Naive thymus-derived CD4-positive, alpha-beta T cell (primary cell): ENCODE results near the gene SLC40A1. TPM values are rescaled to one million over a fixed set of nuclear protein-coding genes. Genes with fewer than 3 reads are reported as not detected.

Experiments
- ATAC-seq: fragments of 150-1000 bp; cut with Tn5 transposase; 2 replicates; pipeline ENCODE4 v1.10.0; 2021; ENCODE audit warnings: mild to moderate bottlenecking, moderate library complexity
- CTCF ChIA-PET: fragments of 350-600 bp; sonication (Branson Sonifier 250); formaldehyde crosslinking; loops from one replicate; lab custom pipeline; 2021; ENCODE audit warnings: antibody characterized with exemption; lab: Charles Lee
- POLR2A ChIA-PET: fragments of 350-600 bp; sonication (Branson Sonifier 250); formaldehyde crosslinking; loops from one replicate; lab custom pipeline; 2021; ENCODE audit warnings: antibody characterized with exemption, inconsistent platforms; lab: Charles Lee
- DNase-seq, 9 donors: peaks; one replicate each; pipeline versions ENCODE4 v3.0.0 to v3.0.0-alpha.2; 2020 to 2022; ENCODE audit warnings: mixed read lengths in 1 of 9
- H3K27ac ChIP-seq: one replicate; pipeline ENCODE4 v1.7.0; 2013; ENCODE audit warnings: mild to moderate bottlenecking, low read depth, low read length, moderate library complexity
- H3K27me3 ChIP-seq, 2 donors: one replicate each; pipeline ENCODE4 v1.7.0; 2013; ENCODE audit warnings: low read length in 2 of 2, mild to moderate bottlenecking in 2 of 2, moderate library complexity in 2 of 2; ENCODE audit not compliant: control insufficient read depth in 2 of 2, insufficient read depth in 2 of 2
- H3K36me3 ChIP-seq, 3 experiments: 1 replicate in 2 of 3; 2 replicates in 1 of 3; pipeline ENCODE4 v1.7.0; 2013; ENCODE audit warnings: low read length in 3 of 3, mild to moderate bottlenecking in 3 of 3, moderate library complexity in 1 of 3; ENCODE audit not compliant: insufficient read depth in 3 of 3, control insufficient read depth in 2 of 3
- H3K4me1 ChIP-seq, 2 donors: one replicate each; pipeline ENCODE4 v1.7.0; 2013; ENCODE audit warnings: low read length in 2 of 2, mild to moderate bottlenecking in 2 of 2, moderate library complexity in 1 of 2; ENCODE audit not compliant: control insufficient read depth in 2 of 2, insufficient read depth in 2 of 2
- H3K4me3 ChIP-seq: 2 replicates; pipeline ENCODE4 v1.7.0; 2013; ENCODE audit warnings: mild to moderate bottlenecking, low read length
- H3K9me3 ChIP-seq, 3 experiments: 1 replicate in 2 of 3; 2 replicates in 1 of 3; pipeline ENCODE4 v1.7.0; 2013; ENCODE audit warnings: low read length in 3 of 3; ENCODE audit not compliant: control insufficient read depth in 2 of 3
- H3K27ac Mint-ChIP-seq, 9 donors: one replicate each; pipeline ENCODE4 v1.8.0; 2020 to 2022; ENCODE audit warnings: mixed read lengths in 9 of 9, mild to moderate bottlenecking in 8 of 9, moderate library complexity in 5 of 9, inconsistent platforms in 2 of 9
- H3K27me3 Mint-ChIP-seq, 5 donors: one replicate each; pipeline ENCODE4 v1.8.0; 2021 to 2022; ENCODE audit warnings: mixed read lengths in 5 of 5, mild to moderate bottlenecking in 1 of 5
- H3K36me3 Mint-ChIP-seq, 5 donors: one replicate each; pipeline ENCODE4 v1.8.0; 2020 to 2022; ENCODE audit warnings: mixed read lengths in 5 of 5, mild to moderate bottlenecking in 3 of 5, inconsistent platforms in 1 of 5
- H3K4me1 Mint-ChIP-seq, 7 donors: one replicate each; pipeline ENCODE4 v1.8.0; 2020 to 2022; ENCODE audit warnings: mixed read lengths in 7 of 7, mild to moderate bottlenecking in 3 of 7, inconsistent platforms in 1 of 7
- H3K4me3 Mint-ChIP-seq, 10 donors: one replicate each; pipeline ENCODE4 v1.8.0; 2020 to 2022; ENCODE audit warnings: mild to moderate bottlenecking in 10 of 10, mixed read lengths in 10 of 10, moderate library complexity in 6 of 10, inconsistent platforms in 2 of 10
- H3K9me3 Mint-ChIP-seq, 11 donors: one replicate each; pipeline ENCODE4 v1.8.0; 2020 to 2022; ENCODE audit warnings: mixed read lengths in 11 of 11, mild to moderate bottlenecking in 4 of 11, inconsistent platforms in 1 of 11, moderate library complexity in 1 of 11
- intact Hi-C, 2 donors: fragments of 100-400 bp; cut with micrococcal nuclease; formaldehyde crosslinking; loops; one replicate each; pipeline ENCODE4 v1.15.1; 2023
- polyA plus RNA-seq, 2 donors: library from polyadenylated mRNA; unstranded; fragments of 300-500 nt; fragmentation: Illumina TruSeq; gene quantifications; one replicate each; pipeline ENCODE4 v1.2.3, GENCODE V29; 2021
- total RNA-seq, 6 experiments: library from RNA in 5 of 6; stranded (reverse) in 5 of 6; gene quantifications; 1 replicate in 5 of 6; 2 replicates in 1 of 6; pipeline ENCODE4 v1.2.3 and lab custom pipeline; 2021 to 2026

The SLC40A1 gene
- total and polyA plus RNA-seq, 7 experiments from 2014 or later, result 4.2 to 117 (median 36.1) TPM

- no peak overlapping the region for H3K27ac Mint-ChIP-seq
- H3K9me3 ChIP-seq, result no peaks in the 10 kb centered on the region
- H3K4me1 Mint-ChIP-seq, result no peaks in the 10 kb centered on the region
- no peaks in the 10 kb centered on the region for H3K4me1 ChIP-seq
- ChIA-PET CTCF (no interaction called here), POLR2A (no interaction called here)
- no peak overlapping the region for H3K4me3 Mint-ChIP-seq
- no peak for ATAC-seq
- no peak overlapping the region for H3K4me3 ChIP-seq
- H3K27me3 ChIP-seq, result no peaks in the 10 kb centered on the region
- intact Hi-C loops, result no loop called here
- H3K9me3 Mint-ChIP-seq, result peaks cover 0 to 2% (median 0%) of the 10 kb centered on the region in 11 donors
- no peaks in the 10 kb centered on the region for H3K36me3 Mint-ChIP-seq
- no peaks in the 10 kb centered on the region for H3K36me3 ChIP-seq
- H3K27me3 Mint-ChIP-seq, result peaks cover 0 to 20% (median 7%) of the 10 kb centered on the region in 5 donors
- no peak for DNase-seq
- no peak overlapping the region for H3K27ac ChIP-seq
Observed at GRCh38 chr2:189533288-189534035, 47.1 kb downstream of the SLC40A1 start.

- Histone ChIP-seq H3K27me3 (no peaks in the 10 kb centered on the region), H3K27ac (no peak overlapping the region), H3K4me3 (no peak overlapping the region), H3K4me1 (no peaks in the 10 kb centered on the region), H3K9me3 (no peaks in the 10 kb centered on the region), H3K36me3 (no peaks in the 10 kb centered on the region)
- CTCF ChIA-PET, result interaction anchor here (0.7 kb wide), 1 partner anchor 147 kb away, joined by 3 read pairs; no protein-coding TSS in a partner anchor
- no peak for DNase-seq
- no peak overlapping the region for H3K4me3 Mint-ChIP-seq
- H3K36me3 Mint-ChIP-seq, result no peaks in the 10 kb centered on the region
- intact Hi-C loops, result no loop called here
- H3K4me1 Mint-ChIP-seq, result no peaks in the 10 kb centered on the region
- peaks cover 0 to 2% (median 0%) of the 10 kb centered on the region in 11 donors for H3K9me3 Mint-ChIP-seq
- H3K27me3 Mint-ChIP-seq, result peaks cover 0 to 15% (median 3%) of the 10 kb centered on the region in 5 donors
- no peak overlapping the region for H3K27ac Mint-ChIP-seq
- no peak for ATAC-seq
- POLR2A ChIA-PET, result no interaction called here
Observed at GRCh38 chr2:189530965-189531637, 49.5 kb downstream of the SLC40A1 start.

- ChIA-PET CTCF (no interaction called here), POLR2A (no interaction called here)
- Histone ChIP-seq H3K36me3 (no peaks in the 10 kb centered on the region), H3K27ac (no peak overlapping the region), H3K9me3 (no peaks in the 10 kb centered on the region), H3K4me1 (no peaks in the 10 kb centered on the region), H3K4me3 (no peak overlapping the region), H3K27me3 (no peaks in the 10 kb centered on the region)
- DNase-seq (no peak), ATAC-seq (no peak)
- Mint-ChIP-seq H3K27ac (no peak overlapping the region), H3K27me3 (peaks cover 0 to 14% (median 0%) of the 10 kb centered on the region in 5 donors), H3K9me3 (peaks cover 0 to 2% (median 0%) of the 10 kb centered on the region in 11 donors), H3K4me3 (no peak overlapping the region), H3K4me1 (no peaks in the 10 kb centered on the region), H3K36me3 (peaks cover 0 to 6% (median 0%) of the 10 kb centered on the region in 5 donors)
- intact Hi-C loops, result no loop called here
Observed at GRCh38 chr2:189528617-189529016, 52.0 kb downstream of the SLC40A1 start.

- Histone ChIP-seq H3K4me1 (no peaks in the 10 kb centered on the region), H3K27ac (no peak overlapping the region), H3K36me3 (no peaks in the 10 kb centered on the region), H3K9me3 (no peaks in the 10 kb centered on the region), H3K4me3 (no peak overlapping the region), H3K27me3 (no peaks in the 10 kb centered on the region)
- Mint-ChIP-seq H3K4me3 (no peak overlapping the region), H3K36me3 (peaks cover 0 to 6% (median 0%) of the 10 kb centered on the region in 5 donors), H3K27me3 (peaks cover 0 to 14% (median 0%) of the 10 kb centered on the region in 5 donors), H3K27ac (no peak overlapping the region), H3K9me3 (peaks cover 0 to 2% (median 0%) of the 10 kb centered on the region in 11 donors), H3K4me1 (no peaks in the 10 kb centered on the region)
- ChIA-PET POLR2A (no interaction called here), CTCF (no interaction called here)
- DNase-seq, result no peak
- intact Hi-C loops, result no loop called here
- no peak for ATAC-seq
Observed at GRCh38 chr2:189527812-189528592, 52.6 kb downstream of the SLC40A1 start.

GRCh38 chr2:189527041-189527750, 53.4 kb downstream of the SLC40A1 start:
- peaks cover 0 to 2% (median 0%) of the 10 kb centered on the region in 11 donors for H3K9me3 Mint-ChIP-seq
- H3K27me3 ChIP-seq, result no peaks in the 10 kb centered on the region
- no peak overlapping the region for H3K4me3 ChIP-seq
- no peak overlapping the region for H3K4me3 Mint-ChIP-seq
- no peak overlapping the region for H3K27ac ChIP-seq
- no peaks in the 10 kb centered on the region for H3K4me1 ChIP-seq
- peaks cover 0 to 6% (median 0%) of the 10 kb centered on the region in 5 donors for H3K36me3 Mint-ChIP-seq
- intact Hi-C loops, result no loop called here
- no peaks in the 10 kb centered on the region for H3K4me1 Mint-ChIP-seq
- H3K9me3 ChIP-seq, result no peaks in the 10 kb centered on the region
- H3K27ac Mint-ChIP-seq, result no peak overlapping the region
- H3K36me3 ChIP-seq, result no peaks in the 10 kb centered on the region
- H3K27me3 Mint-ChIP-seq, result peaks cover 0 to 14% (median 0%) of the 10 kb centered on the region in 5 donors
- DNase-seq, result no peak
- ChIA-PET POLR2A (no interaction called here), CTCF (no interaction called here)
- ATAC-seq, result no peak

- Histone ChIP-seq H3K4me3 (no peak overlapping the region), H3K9me3 (no peaks in the 10 kb centered on the region), H3K4me1 (no peaks in the 10 kb centered on the region), H3K27me3 (no peaks in the 10 kb centered on the region), H3K27ac (no peak overlapping the region), H3K36me3 (no peaks in the 10 kb centered on the region)
- ATAC-seq (no peak), DNase-seq (no peak)
- intact Hi-C loops, result no loop called here
- Mint-ChIP-seq H3K36me3 (peaks cover 0 to 6% (median 0%) of the 10 kb centered on the region in 5 donors), H3K27ac (no peak overlapping the region), H3K4me1 (no peaks in the 10 kb centered on the region), H3K27me3 (peaks cover 0 to 14% (median 0%) of the 10 kb centered on the region in 5 donors), H3K4me3 (no peak overlapping the region), H3K9me3 (peaks cover 0 to 2% (median 0%) of the 10 kb centered on the region in 11 donors)
- ChIA-PET CTCF (no interaction called here), POLR2A (no interaction called here)
Observed at GRCh38 chr2:189526241-189526640, 54.3 kb downstream of the SLC40A1 start.
